Measurements from ENCODE around the gene ABTB2.

DNA sequence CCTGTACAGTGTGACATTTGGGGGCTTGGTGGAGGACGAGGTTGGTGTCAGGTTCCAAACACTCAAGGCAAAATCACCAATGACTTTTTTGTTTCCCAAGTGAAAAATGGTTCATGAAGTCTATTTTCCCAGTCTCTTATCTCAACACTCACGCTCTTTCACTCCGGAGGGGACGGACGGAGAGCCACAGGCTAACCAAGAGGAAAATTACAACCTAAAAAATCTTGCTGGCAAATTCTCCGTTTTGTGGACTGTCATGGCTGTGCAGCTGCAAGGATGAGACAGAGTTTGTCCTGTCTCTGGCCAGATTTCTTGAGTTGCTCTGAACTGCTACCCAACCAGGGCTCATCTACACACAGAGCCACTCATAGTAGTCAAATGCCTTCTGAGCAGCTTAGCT lies 101.2 kb downstream of the ABTB2 start:
- TF ChIP-seq, protein P1, sequence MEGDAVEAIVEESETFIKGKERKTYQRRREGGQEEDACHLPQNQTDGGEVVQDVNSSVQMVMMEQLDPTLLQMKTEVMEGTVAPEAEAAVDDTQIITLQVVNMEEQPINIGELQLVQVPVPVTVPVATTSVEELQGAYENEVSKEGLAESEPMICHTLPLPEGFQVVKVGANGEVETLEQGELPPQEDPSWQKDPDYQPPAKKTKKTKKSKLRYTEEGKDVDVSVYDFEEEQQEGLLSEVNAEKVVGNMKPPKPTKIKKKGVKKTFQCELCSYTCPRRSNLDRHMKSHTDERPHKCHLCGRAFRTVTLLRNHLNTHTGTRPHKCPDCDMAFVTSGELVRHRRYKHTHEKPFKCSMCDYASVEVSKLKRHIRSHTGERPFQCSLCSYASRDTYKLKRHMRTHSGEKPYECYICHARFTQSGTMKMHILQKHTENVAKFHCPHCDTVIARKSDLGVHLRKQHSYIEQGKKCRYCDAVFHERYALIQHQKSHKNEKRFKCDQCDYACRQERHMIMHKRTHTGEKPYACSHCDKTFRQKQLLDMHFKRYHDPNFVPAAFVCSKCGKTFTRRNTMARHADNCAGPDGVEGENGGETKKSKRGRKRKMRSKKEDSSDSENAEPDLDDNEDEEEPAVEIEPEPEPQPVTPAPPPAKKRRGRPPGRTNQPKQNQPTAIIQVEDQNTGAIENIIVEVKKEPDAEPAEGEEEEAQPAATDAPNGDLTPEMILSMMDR (IDR thresholded peaks at IDR 0.05): no peak
- TF ChIP-seq POLR2A (IDR thresholded peaks at IDR 0.05): no peak

Data from body of pancreas (tissue), 4 donors.